GM18873 (cell line): ENCODE results near the gene IGF1.
"Not testable (repeated sequence)": the region's sequence is repeated elsewhere in the genome, so short reads cannot be mapped to it uniquely, and the experiment has no call there.

Experiments
- ATAC-seq: cut with Tn5 transposase; IDR thresholded peaks from one replicate; pipeline ENCODE4 v1.9.1; 2021; ENCODE audit warnings: mild to moderate bottlenecking, moderate library complexity, moderate number of reproducible peaks; ENCODE audit not compliant: unreplicated experiment, low FRiP score

The IGF1 gene

GRCh38 chr12:102463659-102464249 is 16.6 kb downstream of the IGF1 start:
- no peak for ATAC-seq

- ATAC-seq, result no peak
These were observed 17.4 kb downstream of the IGF1 start for GRCh38 chr12:102462795-102463465.

GRCh38 chr12:102462386-102462785 is 18.0 kb downstream of the IGF1 start:
- no peak for ATAC-seq

- ATAC-seq, result no peak
These were observed 18.9 kb downstream of the IGF1 start for GRCh38 chr12:102461501-102461900.

- ATAC-seq, result no peak
These were observed 21.0 kb downstream of the IGF1 start for GRCh38 chr12:102459314-102459713.

- no peak for ATAC-seq
These were observed 25.3 kb downstream of the IGF1 start for GRCh38 chr12:102454808-102455760.

- no peak for ATAC-seq
These were observed 26.0 kb downstream of the IGF1 start for GRCh38 chr12:102454330-102454729.

GRCh38 chr12:102452605-102453004 is 27.8 kb downstream of the IGF1 start:
- no peak for ATAC-seq

- not testable (repeated sequence) for ATAC-seq
These were observed 31.3 kb downstream of the IGF1 start for GRCh38 chr12:102449018-102449417.

- ATAC-seq, result not testable (repeated sequence)
These were observed 32.9 kb downstream of the IGF1 start for GRCh38 chr12:102447426-102447825.

- ATAC-seq, result no peak
These were observed 35.7 kb downstream of the IGF1 start for GRCh38 chr12:102444707-102445106.

- ATAC-seq, result no peak
These were observed 36.3 kb downstream of the IGF1 start for GRCh38 chr12:102444093-102444492.

- no peak for ATAC-seq
These were observed 39.2 kb downstream of the IGF1 start for GRCh38 chr12:102441077-102441596.

- no peak for ATAC-seq
These were observed 40.6 kb downstream of the IGF1 start for GRCh38 chr12:102439426-102440405.

GRCh38 chr12:102438827-102439210 is 41.5 kb downstream of the IGF1 start:
- no peak for ATAC-seq

GRCh38 chr12:102438047-102438826 is 42.1 kb downstream of the IGF1 start:
- no peak for ATAC-seq

- ATAC-seq, result no peak
These were observed 42.9 kb downstream of the IGF1 start for GRCh38 chr12:102437511-102437910.

- ATAC-seq, result no peak
These were observed 43.5 kb downstream of the IGF1 start for GRCh38 chr12:102436867-102437266.

GRCh38 chr12:102435827-102436436 is 44.4 kb downstream of the IGF1 start:
- no peak for ATAC-seq
